ENCODE results near the gene TEKTIP1.

DNA sequence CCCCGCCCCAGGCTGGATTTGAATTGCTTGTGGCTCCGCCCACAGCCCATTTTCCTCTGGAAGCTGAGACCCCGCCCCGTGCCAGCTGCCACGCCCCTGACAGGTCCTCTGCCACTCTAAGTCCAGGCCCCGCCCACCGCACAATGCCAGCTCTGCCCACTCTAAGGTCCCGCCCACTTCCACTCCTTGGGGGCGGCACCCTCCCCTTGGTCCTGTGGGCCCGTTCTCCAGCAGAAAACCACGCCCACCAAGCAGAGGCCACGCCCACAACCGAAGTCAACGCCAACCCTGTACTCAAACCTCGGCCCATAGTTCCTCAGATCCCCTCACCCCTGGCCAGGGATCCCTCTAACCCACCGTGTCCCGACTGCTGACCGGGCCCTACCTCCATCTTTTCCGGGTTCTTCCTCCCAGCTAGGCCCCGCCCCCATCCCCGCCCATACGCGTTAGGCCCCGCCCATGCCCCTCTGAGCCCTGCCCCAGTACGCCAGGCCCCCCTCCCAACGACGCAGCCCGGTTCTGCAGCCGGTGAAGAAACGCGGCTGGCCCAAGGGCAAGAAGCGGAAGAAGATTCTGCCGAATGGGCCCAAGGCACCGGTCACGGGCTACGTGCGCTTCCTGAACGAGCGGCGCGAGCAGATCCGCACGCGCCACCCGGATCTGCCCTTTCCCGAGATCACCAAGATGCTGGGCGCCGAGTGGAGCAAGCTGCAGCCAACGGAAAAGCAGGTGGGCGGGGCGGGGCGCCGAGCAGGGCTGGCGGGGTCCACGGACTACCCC is 35.1 kb downstream of the TEKTIP1 start:
- TF ChIP-seq MXI1 (conservative IDR thresholded peaks at IDR 0.05; ENCODE audit: poor library complexity, severe bottlenecking), result no peak
- TF ChIP-seq EZH2 (IDR thresholded peaks at IDR 0.05; ENCODE audit: borderline replicate concordance, insufficient read depth, low read length, poor library complexity, severe bottlenecking), result no peak
- TF ChIP-seq, protein P1, sequence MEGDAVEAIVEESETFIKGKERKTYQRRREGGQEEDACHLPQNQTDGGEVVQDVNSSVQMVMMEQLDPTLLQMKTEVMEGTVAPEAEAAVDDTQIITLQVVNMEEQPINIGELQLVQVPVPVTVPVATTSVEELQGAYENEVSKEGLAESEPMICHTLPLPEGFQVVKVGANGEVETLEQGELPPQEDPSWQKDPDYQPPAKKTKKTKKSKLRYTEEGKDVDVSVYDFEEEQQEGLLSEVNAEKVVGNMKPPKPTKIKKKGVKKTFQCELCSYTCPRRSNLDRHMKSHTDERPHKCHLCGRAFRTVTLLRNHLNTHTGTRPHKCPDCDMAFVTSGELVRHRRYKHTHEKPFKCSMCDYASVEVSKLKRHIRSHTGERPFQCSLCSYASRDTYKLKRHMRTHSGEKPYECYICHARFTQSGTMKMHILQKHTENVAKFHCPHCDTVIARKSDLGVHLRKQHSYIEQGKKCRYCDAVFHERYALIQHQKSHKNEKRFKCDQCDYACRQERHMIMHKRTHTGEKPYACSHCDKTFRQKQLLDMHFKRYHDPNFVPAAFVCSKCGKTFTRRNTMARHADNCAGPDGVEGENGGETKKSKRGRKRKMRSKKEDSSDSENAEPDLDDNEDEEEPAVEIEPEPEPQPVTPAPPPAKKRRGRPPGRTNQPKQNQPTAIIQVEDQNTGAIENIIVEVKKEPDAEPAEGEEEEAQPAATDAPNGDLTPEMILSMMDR (IDR thresholded peaks at IDR 0.05; ENCODE audit: poor library complexity, severe bottlenecking), result no peak
- TF ChIP-seq SMC3 (conservative IDR thresholded peaks at IDR 0.05; ENCODE audit: poor library complexity), result no peak
- no peak for TF ChIP-seq RAD21 (conservative IDR thresholded peaks at IDR 0.05)
- TF ChIP-seq REST (IDR thresholded peaks at IDR 0.05; ENCODE audit: borderline replicate concordance), result no peak
- no peak for TF ChIP-seq POLR2AphosphoS5 (IDR thresholded peaks at IDR 0.05)
- no peak for TF ChIP-seq EP300 (conservative IDR thresholded peaks at IDR 0.05; ENCODE audit: poor library complexity, severe bottlenecking)

All from neural cell (in vitro differentiated cells).